HG02981 (cell line): ENCODE results near the gene SLC2A6.

ENCODE experiments used
- ATAC-seq: cut with Tn5 transposase; IDR thresholded peaks from one replicate; pipeline ENCODE4 v1.9.1; 2021; ENCODE audit warnings: mild to moderate bottlenecking, moderate library complexity; ENCODE audit not compliant: unreplicated experiment

SLC2A6 gene

DNA sequence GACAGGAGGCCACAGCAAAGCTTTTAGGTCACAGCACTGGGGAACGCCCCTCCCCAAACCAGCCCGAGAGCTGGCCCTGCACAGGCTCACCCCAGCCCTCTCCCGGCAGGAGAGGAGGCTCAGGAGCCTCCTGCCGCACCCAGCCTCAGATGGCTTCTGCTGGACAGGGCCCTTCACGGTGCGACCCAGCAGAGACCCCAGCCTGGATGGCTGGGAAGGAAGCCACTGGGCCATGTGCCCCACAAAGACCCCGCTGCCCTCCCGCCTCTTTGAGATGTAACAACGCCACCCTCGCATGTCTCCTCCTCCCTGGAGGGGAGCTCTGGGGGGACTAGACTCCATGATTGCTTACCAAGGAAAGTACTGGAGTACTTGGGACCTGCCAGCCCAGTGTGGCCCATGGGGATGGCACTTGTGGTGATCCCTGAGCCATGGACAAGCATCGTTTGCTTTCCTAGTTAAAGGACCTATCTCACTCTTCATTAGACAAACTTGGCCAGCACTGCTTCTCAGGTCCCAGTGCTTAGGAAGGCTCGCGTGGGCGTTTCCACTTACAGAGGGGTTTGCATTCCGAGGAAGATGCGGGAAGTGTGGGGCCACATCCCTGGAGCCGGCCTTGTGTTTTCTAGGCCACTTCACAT is 36.8 kb upstream of the SLC2A6 start:
- ATAC-seq: no peak

- ATAC-seq: no peak
Observed at GRCh38 chr9:133515240-133515610, 36.3 kb upstream of the SLC2A6 start.

- ATAC-seq: no peak
Observed at GRCh38 chr9:133514460-133515239, 35.8 kb upstream of the SLC2A6 start.

- ATAC-seq: no peak
Observed at GRCh38 chr9:133513214-133514100, 34.6 kb upstream of the SLC2A6 start.

GRCh38 chr9:133512253-133513213 is 33.6 kb upstream of the SLC2A6 start:
- ATAC-seq: no peak

DNA sequence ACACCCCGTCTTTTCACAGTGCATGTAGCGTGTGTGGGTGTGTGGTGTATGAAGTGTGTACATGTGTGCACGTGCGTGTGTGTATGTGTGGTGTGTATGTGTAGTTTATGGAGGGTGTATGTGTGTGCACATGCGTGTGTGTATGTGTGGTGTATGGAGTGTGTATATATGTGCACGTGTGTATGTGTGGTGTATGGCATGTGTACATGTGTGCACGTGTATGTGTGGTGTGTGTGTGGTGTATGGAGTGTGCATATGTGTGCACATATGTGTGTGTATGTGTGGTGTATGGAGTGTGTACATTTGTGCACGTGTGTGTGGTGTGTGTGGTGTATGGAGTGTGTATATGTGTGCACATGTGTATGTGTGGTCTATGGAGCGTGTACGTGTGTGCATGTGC is 32.7 kb upstream of the SLC2A6 start:
- ATAC-seq: no peak

DNA sequence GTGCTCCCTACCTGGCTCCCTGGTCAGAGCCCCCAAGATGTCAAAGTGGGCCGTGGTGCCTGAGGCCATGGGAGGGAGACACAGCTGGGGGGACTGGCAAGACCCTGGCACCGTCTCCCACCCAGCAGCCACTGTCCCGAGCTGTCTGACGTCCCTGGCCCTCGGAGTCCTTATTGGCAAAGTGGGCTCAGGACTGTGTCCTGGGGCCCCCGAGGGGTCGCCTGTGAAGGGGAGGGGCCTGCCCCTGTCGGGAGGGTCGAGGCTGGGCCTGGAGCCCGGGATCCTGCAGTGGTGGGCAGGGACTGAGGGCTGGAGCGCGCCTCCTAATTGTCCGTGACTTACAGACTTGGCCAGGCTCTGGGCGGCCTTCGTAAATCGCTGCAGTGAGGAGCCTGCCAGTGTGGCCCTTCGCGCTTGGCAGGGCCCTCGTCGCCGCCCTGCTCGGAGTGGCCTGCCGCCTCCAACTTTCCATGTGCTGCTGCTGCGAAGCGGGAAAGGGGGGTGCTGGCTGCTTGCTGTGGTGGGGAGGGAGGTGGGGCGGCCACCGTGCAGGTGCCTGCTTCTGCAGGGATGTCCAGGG is 32.1 kb upstream of the SLC2A6 start:
- ATAC-seq: no peak

- no peak for ATAC-seq
Observed at GRCh38 chr9:133509179-133510083, 30.5 kb upstream of the SLC2A6 start.

DNA sequence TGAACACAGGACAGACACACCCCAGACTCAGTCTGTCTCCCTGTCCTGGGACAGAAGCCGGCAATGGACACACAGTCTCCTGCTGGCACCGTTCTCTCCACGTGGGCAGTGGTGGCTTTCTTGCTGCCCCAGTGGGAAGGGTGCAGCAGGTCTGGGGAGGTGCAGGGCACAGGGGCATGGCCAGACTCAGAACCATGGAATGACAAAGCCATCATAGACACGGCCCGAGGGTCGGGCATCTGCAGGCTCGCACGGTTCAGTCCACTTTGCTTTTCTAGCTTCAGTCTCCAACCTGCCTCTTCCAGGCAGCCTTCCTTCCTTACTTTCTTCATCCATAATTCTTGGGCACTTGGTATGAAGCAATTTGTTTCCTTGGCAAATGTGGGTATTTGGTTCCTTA is 29.1 kb upstream of the SLC2A6 start:
- ATAC-seq: no peak

DNA sequence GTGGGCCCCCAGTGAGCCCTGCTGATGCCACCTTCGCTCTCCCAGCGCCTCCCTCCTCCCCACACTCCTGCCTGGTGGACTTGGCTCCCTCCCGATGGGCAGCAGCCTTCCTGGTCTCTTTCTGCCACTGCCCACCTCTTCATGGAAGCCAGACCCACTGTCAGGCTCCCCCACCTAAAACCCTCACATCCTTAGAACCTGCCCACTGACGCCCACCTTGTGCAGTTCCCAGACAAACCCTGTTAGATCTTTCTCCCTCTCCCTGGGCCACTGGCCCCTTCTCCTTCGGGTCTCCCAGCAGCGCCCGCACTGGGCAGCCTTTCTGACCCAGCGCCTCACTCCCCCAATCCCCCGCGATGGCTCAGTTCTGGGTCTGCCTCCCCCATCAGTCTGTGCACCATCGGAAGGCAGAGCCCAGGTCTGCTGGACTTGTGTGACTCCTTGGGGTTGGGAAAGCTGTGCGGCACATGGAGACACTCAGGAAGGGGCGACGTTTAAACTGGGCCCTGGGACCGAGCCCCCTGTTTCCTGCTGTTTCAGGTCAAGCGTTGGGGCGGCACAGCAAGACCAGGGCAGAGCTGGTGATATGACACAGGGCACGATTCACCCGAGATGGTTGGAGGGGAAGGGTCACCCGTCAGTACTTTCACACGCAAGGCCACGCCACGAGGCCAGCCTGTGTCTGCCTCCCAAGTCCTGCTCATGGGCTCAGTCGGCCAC is 28.5 kb upstream of the SLC2A6 start:
- no peak for ATAC-seq

GRCh38 chr9:133506653-133507038 is 27.7 kb upstream of the SLC2A6 start:
- no peak for ATAC-seq

- no peak for ATAC-seq
Observed at GRCh38 chr9:133505901-133506652, 27.2 kb upstream of the SLC2A6 start.

DNA sequence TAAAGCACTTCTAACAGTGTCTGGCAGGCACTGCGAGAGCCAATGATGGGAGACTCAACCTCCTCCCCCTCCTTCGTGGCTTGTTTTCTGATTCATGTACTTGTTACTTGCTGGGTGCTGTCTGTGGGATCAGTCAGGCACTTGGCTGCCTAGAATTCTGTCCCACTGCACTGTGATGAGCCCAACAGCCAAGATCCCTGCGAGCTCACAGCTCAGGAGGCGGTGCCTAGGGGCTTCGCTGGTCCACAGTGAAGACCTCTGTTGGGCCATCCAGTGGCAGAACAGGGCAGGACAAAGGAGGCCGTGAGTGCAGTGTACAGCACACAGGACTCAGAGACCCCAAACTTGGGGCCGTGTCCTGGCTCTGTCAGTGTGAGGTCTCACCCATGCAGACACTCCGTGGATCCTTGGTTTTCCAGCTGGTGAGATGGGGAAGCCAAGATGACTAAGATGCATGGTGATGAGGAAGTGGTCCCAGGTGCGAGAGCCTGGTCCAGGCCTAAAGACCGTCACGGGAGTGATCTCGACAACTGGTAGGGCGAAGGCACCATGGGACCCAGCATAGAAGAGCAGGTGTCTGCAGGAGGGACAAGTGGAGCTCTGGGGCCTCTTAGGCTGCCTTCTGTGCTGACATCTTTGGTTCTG is 26.4 kb upstream of the SLC2A6 start:
- no peak for ATAC-seq

GRCh38 chr9:133502112-133502511 is 23.2 kb upstream of the SLC2A6 start:
- ATAC-seq: no peak

DNA sequence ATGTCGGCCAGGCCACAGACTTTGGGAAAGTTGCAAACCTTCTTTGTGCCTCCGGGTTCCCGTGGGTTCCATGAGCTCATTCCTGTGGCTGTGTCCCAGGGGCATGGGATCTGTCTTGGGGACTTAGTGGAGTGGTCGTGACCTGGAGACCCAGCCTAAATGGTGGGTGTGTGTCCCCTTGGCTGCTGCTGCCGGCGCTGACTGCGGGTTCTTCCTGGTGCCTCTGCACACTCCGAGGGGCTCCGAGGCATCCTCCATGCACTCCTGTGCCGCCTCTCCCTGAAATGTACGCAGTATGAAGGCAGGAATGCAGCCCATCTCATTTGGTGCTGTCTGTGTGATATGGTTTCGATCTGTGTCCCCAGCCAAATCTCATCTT is 21.0 kb upstream of the SLC2A6 start:
- ATAC-seq: no peak

- no peak for ATAC-seq
Observed at GRCh38 chr9:133499132-133499891, 20.4 kb upstream of the SLC2A6 start.
